Measurements from ENCODE around the gene HMSD. TPM values are rescaled to one million over a fixed set of nuclear protein-coding genes. Genes with fewer than 3 reads are reported as not detected.

The HMSD gene, protein sequence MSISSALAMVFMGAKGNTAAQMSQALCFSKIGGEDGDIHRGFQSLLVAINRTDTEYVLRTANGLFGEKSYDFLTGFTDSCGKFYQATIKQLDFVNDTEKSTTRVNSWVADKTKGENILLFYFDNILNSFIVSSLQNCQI
- total RNA-seq, result 0.45 and 0.50 TPM in 2 replicates

GRCh38 chr18:63949068-63949737, at the start of gene HMSD:
TSS of gene HMSD (plus strand) at chr18:63949301. CDS start at chr18:63953456, 4,155 bp downstream.

GRCh38 chr18:63907664-63908063, 41.4 kb upstream of the HMSD start, which contains the start of gene SERPINB10:
TSS of gene SERPINB10 (plus strand) at chr18:63907958. CDS start at chr18:63915511, 7,553 bp downstream.

DNA sequence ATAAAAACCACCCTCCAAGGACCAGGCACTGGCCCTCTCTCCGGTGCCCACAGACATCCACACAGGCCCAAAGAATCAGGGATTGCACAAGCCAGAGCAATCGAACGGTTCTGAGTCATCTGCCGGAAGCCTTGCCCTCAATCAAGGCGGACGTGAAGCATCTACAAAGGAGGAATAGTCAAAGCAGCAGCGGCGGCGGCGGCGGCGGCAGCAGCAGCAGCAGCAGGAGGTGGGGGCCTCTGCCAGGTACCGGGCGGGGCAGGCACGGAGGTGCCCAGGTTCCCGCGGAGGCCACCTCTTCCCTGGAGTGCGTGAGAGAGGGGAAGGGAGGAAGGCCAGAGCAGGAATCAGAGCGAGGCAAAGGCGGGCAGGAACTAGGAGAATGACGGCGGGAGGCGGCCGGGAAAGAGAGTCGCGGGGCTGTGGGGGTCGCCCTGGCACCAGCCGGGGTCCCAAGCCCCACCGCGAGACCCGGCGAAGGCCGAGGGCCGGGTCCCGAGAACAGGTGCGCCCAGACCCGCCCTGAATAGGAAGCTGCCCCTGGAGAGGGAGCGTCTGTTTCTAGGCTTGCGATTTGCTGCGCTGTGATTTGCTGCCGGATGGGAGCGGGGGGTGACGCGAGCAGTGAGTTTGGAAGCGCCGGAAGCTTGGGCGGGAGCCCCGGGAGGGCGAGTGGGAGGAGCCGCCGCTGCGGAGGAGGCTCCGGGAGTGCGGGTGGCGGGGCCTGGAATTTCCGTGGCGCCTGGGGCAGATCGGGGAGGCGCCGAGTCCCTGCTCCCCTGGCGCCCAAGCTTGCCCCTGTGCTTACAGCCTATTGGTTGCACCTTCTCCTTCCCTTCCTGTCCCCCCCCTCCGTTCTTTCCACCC, 21.1 kb downstream of the HMSD start, which contains the start of gene SERPINB8:
Gene SERPINB8, plus strand, starts transcription at position 140 of the 867 bp plus-strand sequence. CDS start 8,228 bp downstream, outside the sequence.

Other genes starting within 250 kb of the HMSD start
- not detected in 2 replicates for gene SERPINB11, start 246.3 kb upstream of the HMSD start, total RNA-seq
- gene SERPINB7, start 173.9 kb upstream of the HMSD start, total RNA-seq, result 4.2 and 10.3 TPM in 2 replicates
- gene SERPINB2, start 61.6 kb upstream of the HMSD start, total RNA-seq, result 3.5 and 5.2 TPM in 2 replicates
- gene SERPINB10, start 41.3 kb upstream of the HMSD start, total RNA-seq, result 1.7 TPM in 1 of 2 replicates, not detected in the other
- 6.6 and 7.4 TPM in 2 replicates for gene SERPINB8, start 20.8 kb downstream of the HMSD start, total RNA-seq
- gene LINC00305, start 199.8 kb downstream of the HMSD start, total RNA-seq, result not detected in 2 replicates